EL (cell line): Measurements from ENCODE around the gene F11.
"Not testable (repeated sequence)": the region's sequence is repeated elsewhere in the genome, so short reads cannot be mapped to it uniquely, and the experiment has no call there.

Source experiments
- DNase-seq: peaks from one replicate; pipeline ENCODE4 v3.0.0-alpha.2; 2016

The F11 gene

DNA sequence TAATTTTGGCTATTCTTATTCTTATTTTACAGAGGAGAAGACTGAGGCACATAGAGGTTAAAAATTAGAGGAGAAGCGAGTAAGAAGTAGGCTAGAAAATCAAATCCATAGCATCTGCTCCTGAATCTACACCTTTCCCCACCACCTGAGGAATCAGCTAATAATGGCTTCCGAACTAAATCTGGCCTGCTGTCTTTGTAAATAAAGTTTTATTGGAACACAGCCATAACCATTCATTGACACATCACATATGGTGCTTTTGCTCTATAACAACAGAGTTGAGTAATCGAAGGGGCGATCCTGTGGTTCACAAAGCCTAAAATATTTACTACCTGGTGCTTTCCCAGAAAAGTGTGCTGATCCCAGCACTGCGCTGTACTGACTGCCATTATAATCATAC lies 38.2 kb downstream of the F11 start:
- DNase-seq: no peak

DNA sequence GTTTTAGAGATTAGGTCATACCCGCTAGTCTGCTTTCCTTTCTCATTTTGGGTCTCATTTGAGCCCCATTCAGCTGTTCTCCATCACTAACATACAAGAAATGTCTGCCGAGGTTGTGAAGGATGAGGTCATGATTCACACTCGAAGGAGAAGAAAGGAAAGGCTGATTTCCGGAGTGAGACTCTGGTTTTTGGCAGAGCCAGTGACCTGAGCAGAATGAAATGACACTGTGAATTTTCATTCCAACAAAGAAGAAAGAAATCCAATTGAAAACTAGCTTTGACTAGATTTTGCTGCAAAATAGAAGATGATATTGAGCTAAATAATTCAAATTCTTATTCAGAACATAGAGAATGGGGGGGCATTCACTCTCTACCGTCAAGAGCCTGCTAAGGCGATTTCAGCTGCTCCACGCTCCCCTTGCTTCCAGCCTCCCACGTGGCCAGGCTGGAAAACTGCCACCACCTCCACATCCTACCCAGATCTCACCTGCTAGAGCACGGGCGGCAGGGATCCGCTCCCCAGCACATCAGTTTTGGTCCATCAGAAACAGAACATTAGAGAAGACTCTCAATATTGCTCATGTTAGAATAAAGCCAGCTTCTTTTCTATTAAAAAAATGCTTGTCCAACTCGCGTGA lies 39.0 kb downstream of the F11 start:
- DNase-seq: no peak

DNA sequence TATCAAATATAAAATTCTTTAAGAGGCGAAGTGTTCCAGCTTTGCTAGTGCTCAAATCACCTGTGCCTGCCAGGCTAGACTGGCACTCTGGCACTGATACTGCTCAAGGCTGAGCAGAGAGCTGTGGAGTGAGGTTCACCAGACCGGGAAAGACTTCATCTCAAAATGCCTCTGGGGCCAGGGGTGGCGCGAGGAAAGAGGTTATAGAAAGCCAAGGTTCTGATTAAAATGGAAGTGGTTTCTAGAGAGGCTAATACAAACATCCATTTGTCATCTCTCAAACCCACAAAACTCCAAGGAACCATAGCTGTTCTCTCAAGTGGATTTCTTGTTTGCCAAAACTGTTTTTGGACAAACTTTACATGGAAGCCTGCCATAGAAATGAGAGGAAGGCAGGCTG lies 41.5 kb downstream of the F11 start:
- no peak for DNase-seq

DNA sequence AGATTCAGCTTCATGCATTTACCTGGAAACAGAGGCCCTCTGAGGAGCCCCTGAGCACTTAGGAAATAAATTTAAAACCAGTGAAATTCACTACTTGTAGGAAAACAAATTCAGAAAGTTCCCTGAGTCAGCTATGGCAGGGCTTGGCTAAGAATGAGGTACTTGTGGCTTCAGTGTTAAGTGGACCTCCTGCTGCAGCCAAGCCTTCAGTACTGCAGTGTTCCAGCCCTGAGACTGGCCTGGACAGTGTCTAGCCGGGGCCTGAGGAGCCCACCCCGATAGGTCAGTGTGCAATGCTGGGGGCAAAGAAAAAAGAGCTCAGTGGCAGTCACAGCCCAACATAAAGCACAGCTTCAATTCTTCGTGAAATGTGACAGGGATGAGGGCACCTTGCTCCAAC lies 41.9 kb downstream of the F11 start:
- no peak for DNase-seq

DNA sequence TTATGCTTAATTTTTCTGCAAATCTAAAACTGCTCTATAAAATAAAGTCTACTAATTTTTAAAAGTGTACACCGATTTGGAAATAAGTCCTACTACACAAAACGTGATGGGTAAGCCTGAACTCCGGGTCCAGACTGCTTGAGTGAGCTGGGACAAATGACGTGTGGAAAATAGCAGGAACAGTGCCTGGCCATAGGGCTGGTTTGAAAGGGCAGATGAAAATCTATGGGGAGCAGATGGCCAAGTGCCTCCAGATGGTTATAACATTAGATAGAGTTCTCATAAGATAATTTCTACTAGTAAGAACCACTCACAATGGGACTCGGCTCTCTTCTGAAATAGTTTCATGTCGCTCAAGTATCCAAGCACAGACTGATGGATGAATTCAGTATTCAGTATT lies 52.5 kb downstream of the F11 start:
- no peak for DNase-seq

DNA sequence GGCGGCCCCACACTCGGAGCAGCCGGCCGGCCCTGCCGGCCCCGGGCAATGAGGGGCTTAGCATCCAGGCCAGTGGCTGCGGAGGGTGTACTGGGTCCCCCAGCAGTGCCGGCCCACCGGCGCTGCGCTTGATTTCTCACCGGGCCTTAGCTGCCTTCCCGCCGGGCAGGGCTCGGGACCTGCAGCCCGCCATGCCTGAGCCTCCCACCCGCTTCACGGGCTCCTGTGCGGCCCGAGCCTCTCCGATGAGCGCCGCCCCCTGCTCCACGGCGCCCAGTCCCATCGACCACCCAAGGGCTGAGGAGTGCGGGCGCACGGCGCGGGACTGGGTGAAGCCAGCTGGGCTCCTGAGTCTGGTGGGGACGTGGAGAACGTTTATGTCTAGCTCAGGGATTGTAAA lies 58.7 kb downstream of the F11 start:
- not testable (repeated sequence) for DNase-seq

DNA sequence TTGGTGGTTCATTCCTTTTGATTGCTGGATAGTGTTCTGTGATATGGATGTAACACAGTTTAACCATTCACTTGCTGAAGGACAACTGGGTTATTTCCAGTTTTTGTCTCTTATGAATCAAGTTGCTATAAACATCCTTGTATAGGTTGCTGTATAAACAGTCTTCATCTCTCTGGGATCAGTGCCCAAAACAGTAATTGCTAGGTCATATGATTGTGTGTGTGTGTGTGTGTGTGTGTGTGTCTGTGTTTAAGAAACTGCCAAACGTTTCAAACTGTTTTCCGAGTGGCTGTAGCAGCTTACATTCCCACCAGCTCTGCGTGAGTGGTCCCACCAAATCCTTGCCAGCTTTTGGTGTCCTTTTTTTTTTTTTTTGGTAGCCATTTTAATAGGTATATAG lies 60.4 kb downstream of the F11 start:
- DNase-seq: no peak

DNA sequence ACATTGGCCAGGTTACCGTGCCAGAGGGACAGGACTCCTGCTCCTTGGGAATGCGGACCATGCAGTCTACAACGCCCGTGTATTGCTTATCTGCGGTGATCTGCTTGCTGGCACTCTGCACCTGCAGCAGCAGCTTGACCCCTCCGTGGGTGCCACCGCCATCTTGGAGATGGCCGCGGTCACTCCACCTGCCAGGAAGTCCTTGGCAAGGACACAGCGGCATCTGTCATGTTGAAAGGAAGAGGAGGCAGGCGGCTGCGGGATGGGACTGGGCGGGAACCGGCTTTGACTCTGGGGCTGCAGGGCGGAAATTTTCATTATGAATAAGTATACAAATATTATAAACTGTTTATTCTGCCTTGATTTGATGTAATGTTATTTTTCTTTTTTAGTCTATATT lies 63.4 kb downstream of the F11 start:
- no peak for DNase-seq

DNA sequence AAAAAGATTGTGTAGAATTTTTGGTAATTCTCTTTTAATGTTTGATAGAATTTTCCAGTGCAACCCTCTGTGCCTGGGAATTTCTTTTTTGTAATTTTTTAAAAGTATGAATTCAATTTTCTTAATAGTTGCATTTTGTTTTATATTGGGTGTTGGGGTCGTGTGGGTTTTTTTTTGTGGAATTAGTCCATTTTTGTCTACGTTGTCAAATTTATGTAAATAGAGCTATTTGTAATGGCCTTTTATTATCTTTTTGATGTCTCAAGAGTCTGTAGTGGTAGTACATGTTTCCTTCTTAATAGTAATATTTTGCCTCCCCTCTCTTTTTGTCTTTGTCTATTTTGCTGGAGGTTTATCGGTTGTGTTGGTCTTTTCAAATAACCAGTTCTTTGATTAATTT lies 64.4 kb downstream of the F11 start:
- DNase-seq: no peak

DNA sequence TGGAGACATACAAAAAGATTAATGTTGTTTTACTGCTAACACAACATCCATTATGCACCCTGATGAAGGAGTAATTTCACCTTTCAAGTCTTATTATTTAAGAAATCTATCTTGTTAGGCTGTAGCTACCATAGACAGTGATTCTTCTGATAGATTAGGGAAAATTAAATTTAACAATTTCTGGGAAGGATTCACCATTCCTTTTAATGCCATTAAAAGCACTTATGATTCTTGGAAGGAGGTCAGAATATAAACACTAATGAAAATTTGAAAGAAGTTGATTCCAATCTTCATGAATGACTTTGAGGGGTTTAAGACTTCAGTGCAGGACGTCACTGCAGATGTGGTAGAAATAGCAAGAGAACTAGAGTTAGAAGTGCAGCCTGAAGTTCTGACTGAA lies 69.8 kb downstream of the F11 start:
- no peak for DNase-seq
